GM12801 (cell line): ENCODE measurements around the gene CFAP161.

ENCODE experiments used
- TF ChIP-seq, protein P1 (sequence below): IDR thresholded peaks from one replicate; pipeline ENCODE4 v1.5.1; 2011; ENCODE audit warnings: control low read depth; ENCODE audit not compliant: insufficient read length; ENCODE audit errors: extremely low read depth

Gene CFAP161

DNA sequence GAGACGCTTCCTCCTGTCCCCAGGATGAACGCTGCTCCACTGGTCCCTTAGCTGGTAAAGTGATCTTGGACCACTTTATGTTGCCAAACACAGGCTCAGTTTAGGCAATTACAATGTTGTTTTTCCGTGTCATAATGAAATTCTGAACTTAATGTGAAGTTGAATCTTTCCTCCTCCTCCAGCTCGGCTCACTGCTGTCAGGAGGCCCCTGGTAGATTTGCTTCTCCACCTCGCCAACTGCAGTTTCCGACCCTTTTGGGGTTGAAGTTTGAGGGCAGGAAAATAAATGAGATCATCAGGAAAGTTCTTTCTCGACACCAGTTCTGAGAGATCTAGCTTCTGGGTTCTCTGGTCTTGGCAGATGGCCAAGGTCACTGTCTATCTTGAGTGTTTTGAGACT is 27.8 kb downstream of the CFAP161 start:
- TF ChIP-seq, protein P1, sequence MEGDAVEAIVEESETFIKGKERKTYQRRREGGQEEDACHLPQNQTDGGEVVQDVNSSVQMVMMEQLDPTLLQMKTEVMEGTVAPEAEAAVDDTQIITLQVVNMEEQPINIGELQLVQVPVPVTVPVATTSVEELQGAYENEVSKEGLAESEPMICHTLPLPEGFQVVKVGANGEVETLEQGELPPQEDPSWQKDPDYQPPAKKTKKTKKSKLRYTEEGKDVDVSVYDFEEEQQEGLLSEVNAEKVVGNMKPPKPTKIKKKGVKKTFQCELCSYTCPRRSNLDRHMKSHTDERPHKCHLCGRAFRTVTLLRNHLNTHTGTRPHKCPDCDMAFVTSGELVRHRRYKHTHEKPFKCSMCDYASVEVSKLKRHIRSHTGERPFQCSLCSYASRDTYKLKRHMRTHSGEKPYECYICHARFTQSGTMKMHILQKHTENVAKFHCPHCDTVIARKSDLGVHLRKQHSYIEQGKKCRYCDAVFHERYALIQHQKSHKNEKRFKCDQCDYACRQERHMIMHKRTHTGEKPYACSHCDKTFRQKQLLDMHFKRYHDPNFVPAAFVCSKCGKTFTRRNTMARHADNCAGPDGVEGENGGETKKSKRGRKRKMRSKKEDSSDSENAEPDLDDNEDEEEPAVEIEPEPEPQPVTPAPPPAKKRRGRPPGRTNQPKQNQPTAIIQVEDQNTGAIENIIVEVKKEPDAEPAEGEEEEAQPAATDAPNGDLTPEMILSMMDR = no peak

DNA sequence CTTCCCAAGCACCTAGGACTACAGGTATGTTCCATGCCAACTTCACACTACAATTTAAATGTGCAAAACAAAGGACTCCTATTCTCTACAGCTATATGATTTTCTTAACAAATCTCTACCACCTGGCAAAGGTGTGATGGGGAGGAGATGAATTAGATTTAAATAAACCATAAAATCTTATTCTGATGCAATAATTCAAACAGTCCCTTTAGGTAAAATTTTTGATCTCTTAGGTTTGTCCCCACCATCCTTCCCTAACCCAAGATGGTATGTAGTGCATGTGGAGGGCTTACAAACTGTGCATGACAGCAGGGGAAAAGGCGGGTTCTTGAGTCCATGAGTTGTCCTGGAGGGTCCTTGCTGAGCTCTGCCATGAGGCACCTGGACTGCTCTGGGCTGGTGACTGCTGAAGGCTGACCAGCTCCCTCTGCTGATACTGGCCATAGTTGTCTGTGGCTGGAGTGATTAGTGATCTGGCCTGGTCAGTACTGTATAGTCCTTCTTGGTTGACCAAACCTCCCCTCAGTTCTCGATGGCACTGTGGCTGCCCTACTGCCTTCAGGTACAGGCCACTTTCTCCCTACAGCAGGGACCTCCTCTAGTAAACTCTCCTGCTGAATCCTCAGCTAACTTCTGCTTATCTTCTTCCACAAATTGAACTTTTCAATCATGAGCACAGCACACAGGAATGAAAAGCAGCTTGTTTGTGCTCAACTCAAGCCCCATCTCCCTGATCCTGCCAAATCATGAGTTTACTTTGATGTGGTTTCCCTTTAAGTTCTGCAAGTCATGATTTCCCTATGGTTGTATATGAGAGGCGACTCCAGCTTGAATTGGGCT is 30.1 kb downstream of the CFAP161 start:
- TF ChIP-seq, protein P1 = no peak

DNA sequence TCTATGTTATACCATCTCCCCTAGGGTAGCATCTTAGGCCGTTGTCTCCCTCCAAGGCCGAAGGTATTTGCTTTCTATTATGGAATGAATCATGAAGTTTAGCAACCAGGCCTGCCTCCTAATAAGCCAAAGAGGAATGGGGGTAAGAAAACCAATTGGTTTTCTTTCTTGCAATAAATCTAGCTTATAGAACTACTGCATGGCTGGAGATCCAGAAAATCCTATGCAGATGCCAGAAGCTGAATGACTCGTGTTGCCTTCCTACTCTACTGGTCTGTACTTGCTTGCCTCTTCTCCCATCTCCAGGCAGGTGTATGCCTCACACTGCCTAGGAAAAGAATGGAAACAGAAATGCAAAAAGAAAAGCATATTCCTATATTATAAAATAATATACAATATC is 31.5 kb downstream of the CFAP161 start:
- TF ChIP-seq, protein P1 = no peak

DNA sequence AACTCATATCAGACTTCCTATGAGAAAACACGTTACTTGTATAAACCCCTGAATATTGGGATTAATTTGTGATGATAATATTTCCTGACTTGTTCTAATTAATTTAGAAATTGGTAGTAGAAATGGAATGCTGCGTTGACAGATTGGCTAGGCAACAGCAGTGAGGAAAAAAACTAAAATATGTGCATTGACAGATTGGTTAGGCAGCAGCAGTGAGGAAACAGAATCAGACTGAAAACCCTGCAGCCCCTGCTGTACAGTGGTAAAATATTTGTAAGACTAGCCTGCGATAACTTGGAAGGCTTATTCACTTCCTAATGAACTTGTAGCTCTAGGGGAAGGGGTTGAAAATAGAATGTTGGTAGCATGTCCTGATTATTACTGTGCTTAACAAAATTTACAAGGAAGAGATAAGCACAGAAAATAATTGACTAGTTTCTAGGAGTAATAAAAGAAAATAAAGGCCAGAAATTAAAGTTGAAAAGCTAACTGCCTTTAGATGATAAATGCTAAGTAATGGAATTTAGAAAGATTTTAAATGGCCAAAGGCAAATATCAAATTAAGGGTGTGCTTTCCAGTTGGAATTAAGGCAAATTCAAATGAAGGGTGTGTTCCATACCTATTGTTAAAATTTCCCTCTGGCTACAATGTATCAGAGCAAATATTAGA is 32.7 kb downstream of the CFAP161 start:
- TF ChIP-seq, protein P1 = no peak

DNA sequence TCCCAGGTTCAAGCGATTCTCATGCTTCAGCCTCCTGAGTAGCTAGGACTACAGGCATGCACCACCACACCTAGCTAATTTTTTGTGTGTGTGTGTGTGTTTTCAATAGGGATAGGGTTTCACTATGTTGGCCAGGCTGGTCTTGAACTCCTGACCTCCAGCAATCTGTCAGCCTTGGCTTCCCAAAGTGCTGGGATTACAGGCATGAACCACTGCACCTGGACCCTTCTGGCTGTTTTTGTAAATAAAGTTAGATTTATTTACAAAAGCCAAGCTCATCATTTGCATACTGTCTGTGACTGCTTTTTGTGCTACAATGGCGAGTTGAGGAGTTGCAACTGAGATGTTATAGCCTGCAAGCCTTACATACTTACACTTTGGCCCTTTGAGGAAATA is 34.1 kb downstream of the CFAP161 start:
- TF ChIP-seq, protein P1 = no peak

DNA sequence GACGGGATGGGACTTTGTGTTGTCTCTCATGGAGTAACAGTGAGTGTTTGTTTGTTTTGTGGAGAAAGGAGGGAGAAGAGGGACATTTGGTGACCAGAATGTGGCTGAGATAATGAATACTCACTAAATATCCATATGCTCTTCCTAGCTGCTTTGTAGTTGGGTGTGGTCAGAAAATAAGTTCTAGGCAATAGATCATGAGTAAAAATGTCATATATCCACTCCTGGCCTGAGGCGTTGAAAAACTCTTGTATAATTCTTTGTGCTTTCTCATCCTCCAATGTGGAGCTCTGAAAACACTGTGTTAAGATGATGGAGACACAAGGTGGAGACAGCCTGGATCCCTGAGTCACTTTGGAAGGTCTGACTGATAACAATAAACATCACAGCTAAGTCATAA is 34.6 kb downstream of the CFAP161 start:
- TF ChIP-seq, protein P1 = no peak

DNA sequence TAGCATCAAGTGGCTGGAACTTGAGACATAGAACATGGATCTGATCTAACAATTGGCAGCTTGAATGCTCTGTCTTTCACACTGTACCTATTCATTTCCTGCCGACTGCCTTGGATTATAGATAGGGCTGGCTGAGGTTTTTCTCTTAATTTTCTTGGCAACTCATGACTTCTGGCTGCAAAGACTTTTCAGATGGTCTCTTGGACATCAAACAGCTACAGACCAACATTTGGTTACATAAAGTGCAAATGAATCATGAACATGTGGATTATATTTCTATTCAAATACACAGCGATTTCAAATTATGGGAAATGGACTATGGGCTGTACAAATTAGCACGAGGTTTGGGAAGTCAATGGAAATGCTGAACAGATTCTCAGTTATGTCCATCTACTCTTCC is 36.4 kb downstream of the CFAP161 start:
- TF ChIP-seq, protein P1 = no peak
